ENCODE data around the gene ZFP69B.

DNA sequence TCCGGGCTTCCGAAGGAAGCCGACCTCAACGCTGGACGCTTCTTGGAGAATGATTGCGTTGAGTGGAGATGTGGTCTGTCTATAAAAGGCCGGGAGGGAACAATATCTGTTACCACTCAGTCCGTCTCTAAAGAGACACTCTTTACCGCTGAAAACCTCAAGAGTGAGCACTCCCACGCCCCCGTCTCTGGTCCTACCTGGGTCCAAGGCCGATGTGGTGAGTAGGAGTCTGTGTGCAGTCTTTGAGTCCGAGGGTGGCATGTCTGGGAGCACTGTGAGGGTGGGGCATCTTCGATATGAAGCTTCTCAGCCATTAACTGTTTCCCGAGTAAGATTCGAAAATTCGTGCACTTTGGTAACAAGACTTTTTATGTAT lies 27.4 kb downstream of the ZFP69B start:
- no peak for TF ChIP-seq RAD21 (IDR thresholded peaks at IDR 0.05; ENCODE audit: low read length)
- TF ChIP-seq, protein P1, sequence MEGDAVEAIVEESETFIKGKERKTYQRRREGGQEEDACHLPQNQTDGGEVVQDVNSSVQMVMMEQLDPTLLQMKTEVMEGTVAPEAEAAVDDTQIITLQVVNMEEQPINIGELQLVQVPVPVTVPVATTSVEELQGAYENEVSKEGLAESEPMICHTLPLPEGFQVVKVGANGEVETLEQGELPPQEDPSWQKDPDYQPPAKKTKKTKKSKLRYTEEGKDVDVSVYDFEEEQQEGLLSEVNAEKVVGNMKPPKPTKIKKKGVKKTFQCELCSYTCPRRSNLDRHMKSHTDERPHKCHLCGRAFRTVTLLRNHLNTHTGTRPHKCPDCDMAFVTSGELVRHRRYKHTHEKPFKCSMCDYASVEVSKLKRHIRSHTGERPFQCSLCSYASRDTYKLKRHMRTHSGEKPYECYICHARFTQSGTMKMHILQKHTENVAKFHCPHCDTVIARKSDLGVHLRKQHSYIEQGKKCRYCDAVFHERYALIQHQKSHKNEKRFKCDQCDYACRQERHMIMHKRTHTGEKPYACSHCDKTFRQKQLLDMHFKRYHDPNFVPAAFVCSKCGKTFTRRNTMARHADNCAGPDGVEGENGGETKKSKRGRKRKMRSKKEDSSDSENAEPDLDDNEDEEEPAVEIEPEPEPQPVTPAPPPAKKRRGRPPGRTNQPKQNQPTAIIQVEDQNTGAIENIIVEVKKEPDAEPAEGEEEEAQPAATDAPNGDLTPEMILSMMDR (conservative IDR thresholded peaks at IDR 0.05; ENCODE audit: low read depth, low read length) = no peak
- TF ChIP-seq POLR2A (IDR thresholded peaks at IDR 0.05; ENCODE audit: low read depth, low read length) = no peak
